GM12878 (cell line): Measurements from ENCODE around the gene RTP1. TPM values are rescaled to one million over a fixed set of nuclear protein-coding genes. Genes with fewer than 3 reads are reported as not detected.

ENCODE experiments used
- ATAC-seq: fragments of 200-7000 bp; cut with Tn5 transposase; 3 replicates; pipeline ENCODE4 v1.9.1; 2020; ENCODE audit warnings: mild to moderate bottlenecking, moderate library complexity
- BruUV-seq: library from RNA; stranded (reverse); fragments of 400-500 nt; replicated peaks from 2 replicates; lab custom pipeline; 2021; lab: Mats Ljungman, UMichigan
- CTCF ChIA-PET: fragments of 300-600 bp; sonication (Branson Sonifier 250); formaldehyde crosslinking; extraction: SDS; loops from one replicate; lab custom pipeline; 2021; ENCODE audit warnings: inconsistent platforms; lab: Yijun Ruan, JAX
- POLR2A ChIA-PET: fragments of 350-600 bp; formaldehyde crosslinking; extraction: SDS; loops from one replicate; lab custom pipeline; 2021; ENCODE audit warnings: inconsistent platforms; lab: Charles Lee
- RAD21 ChIA-PET: fragments of 300-600 bp; sonication (Branson Sonifier 250); formaldehyde crosslinking; loops from one replicate; lab custom pipeline; 2023; ENCODE audit warnings: antibody characterized with exemption; ENCODE audit not compliant: unreplicated experiment; lab: Charles Lee
- SMC1A ChIA-PET: fragments of 300-600 bp; sonication (Branson Sonifier 250); formaldehyde crosslinking; loops from one replicate; lab custom pipeline; 2023; ENCODE audit not compliant: unreplicated experiment, uncharacterized antibody; lab: Charles Lee
- DNase-seq: peaks from one replicate; pipeline ENCODE4 v3.0.0-alpha.2; 2011; ENCODE audit warnings: low read depth, low spot score
- FAIRE-seq: peaks from 3 replicates; lab custom pipeline; 2011; peaks lifted over from hg19 to GRCh38; lab: Jason Lieb, UNC
- H2AFZ ChIP-seq: 2 replicates; pipeline ENCODE4 v1.6.0; 2011; ENCODE audit warnings: low read depth, low read length, control low read depth; ENCODE audit not compliant: control insufficient read depth
- H3K27ac ChIP-seq: 2 replicates; pipeline ENCODE4 v1.5.1; 2011; ENCODE audit warnings: control low read depth; ENCODE audit not compliant: control insufficient read depth, insufficient read depth
- H3K27me3 ChIP-seq, 2 experiments: replicated peaks in 1 of 2; 2 replicates each; pipeline versions ENCODE4 v1.6.0 to v1.6.1; 2011; ENCODE audit warnings: low read length in 1 of 2; ENCODE audit not compliant: control insufficient read depth in 2 of 2, insufficient read depth in 2 of 2
- H3K36me3 ChIP-seq, 2 experiments: 2 replicates each; pipeline ENCODE4 v1.5.1; 2011; ENCODE audit warnings: low read length in 1 of 2; ENCODE audit not compliant: control insufficient read depth in 2 of 2, insufficient read depth in 2 of 2
- H3K4me1 ChIP-seq: 2 replicates; pipeline ENCODE4 v1.6.1; 2011; ENCODE audit warnings: mild to moderate bottlenecking, low read length, moderate library complexity, mixed read lengths; ENCODE audit not compliant: control insufficient read depth, insufficient read depth
- H3K4me2 ChIP-seq: 2 replicates; pipeline ENCODE4 v1.6.0; 2011; ENCODE audit warnings: control low read depth; ENCODE audit not compliant: control insufficient read depth, insufficient read depth
- H3K4me3 ChIP-seq: fragments of 200-600 bp; sonication (generic); 2 replicates; pipeline ENCODE4 v1.5.1; 2016
- H3K79me2 ChIP-seq: 2 replicates; pipeline ENCODE4 v1.6.0; 2011; ENCODE audit warnings: low read length; ENCODE audit not compliant: control insufficient read depth, insufficient read depth
- H3K9ac ChIP-seq: 2 replicates; pipeline ENCODE4 v1.8.0; 2011; ENCODE audit warnings: low read length, control low read depth, mixed read lengths; ENCODE audit not compliant: control insufficient read depth, insufficient read depth
- H3K9me3 ChIP-seq: replicated peaks from 3 replicates; pipeline ENCODE4 v1.5.1; 2011; ENCODE audit warnings: mild to moderate bottlenecking, low read length; ENCODE audit not compliant: control insufficient read depth, insufficient read depth
- H4K20me1 ChIP-seq: 2 replicates; pipeline ENCODE4 v1.6.0; 2011; ENCODE audit not compliant: control insufficient read depth, insufficient read depth
- CEBPB ChIP-seq, 2 experiments: fragments of 150-350 bp in 1 of 2; IDR thresholded peaks; 2 replicates each; pipeline ENCODE4 v1.6.1; 2012 to 2014; ENCODE audit warnings: low read depth in 2 of 2, low read length in 2 of 2, borderline replicate concordance in 1 of 2, inconsistent platforms in 1 of 2
- EZH2 ChIP-seq: IDR thresholded peaks from 2 replicates; pipeline ENCODE4 v1.6.1; 2012; ENCODE audit warnings: low read depth, mild to moderate bottlenecking, control low read depth, inconsistent platforms, low read length, borderline replicate concordance; ENCODE audit not compliant: control insufficient read depth
- HSF1 ChIP-seq: fragments of 150-350 bp; IDR thresholded peaks from 2 replicates; pipeline ENCODE4 v1.6.1; 2014; ENCODE audit warnings: mild to moderate bottlenecking, low read depth, low read length
- MTA2 ChIP-seq: fragments of 450-650 bp; IDR thresholded peaks from 2 replicates; pipeline ENCODE4 v1.6.1; 2016; ENCODE audit warnings: low read depth, mild to moderate bottlenecking, moderate library complexity
- MTA3 ChIP-seq: IDR thresholded peaks from 2 replicates; pipeline ENCODE4 v1.6.1; 2012; ENCODE audit warnings: low read length, inconsistent platforms, borderline replicate concordance
- NR2F1 ChIP-seq: fragments of 450-650 bp; conservative IDR thresholded peaks from 2 replicates; pipeline ENCODE4 v1.6.1; 2017; ENCODE audit warnings: mild to moderate bottlenecking
- RFX5 ChIP-seq: IDR thresholded peaks from 2 replicates; pipeline ENCODE4 v1.6.1; 2011; ENCODE audit warnings: low read depth, low read length, improper control_type of control experiment
- ZNF24 ChIP-seq: fragments of 450-650 bp; IDR thresholded peaks from 2 replicates; pipeline ENCODE4 v1.6.1; 2017; ENCODE audit warnings: antibody characterized with exemption, mild to moderate bottlenecking
- ZNF622 ChIP-seq: fragments of 450-650 bp; IDR thresholded peaks from 2 replicates; pipeline ENCODE4 v1.6.1; 2017; ENCODE audit warnings: mild to moderate bottlenecking, inconsistent platforms
- WGBS: methylation state at CpG from one replicate; pipeline ENCODE4 v1.1.6; 2016; ENCODE audit warnings: low lambda C conversion rate; ENCODE audit not compliant: insufficient replicate concordance, insufficient coverage; ENCODE audit errors: missing lambda C conversion rate; 5-methylcytosine and 5-hydroxymethylcytosine counted together
- in situ Hi-C: fragments of 300-500 bp; cut with MboI; formaldehyde crosslinking; loops from 9 replicates; pipeline ENCODE4 v1.14.3; 2018; ENCODE audit warnings: mixed read lengths
- intact Hi-C: fragments of 100-400 bp; cut with micrococcal nuclease; formaldehyde crosslinking; loops from one replicate; pipeline ENCODE4 v1.14.2; 2022; ENCODE audit not compliant: unreplicated experiment
- polyA plus RNA-seq, 11 experiments: library from polyadenylated mRNA; depleted of rRNA in 4 of 11; unstranded in 6 of 11; stranded (reverse) in 5 of 11; fragments of >200 nt; fragmentation: Nextera tagmentation in 4 of 11; fragmentation: Illumina TruSeq in 1 of 11; extraction: Ambion mirVana in 4 of 11; extraction: Trizol in 1 of 11; gene quantifications; 1 replicate in 1 of 11; 2 replicates in 10 of 11; pipeline versions ENCODE4 v1.2.1 to v1.2.3, GENCODE V29; 2011 to 2016; ENCODE audit warnings: inconsistent platforms in 2 of 11, missing spikeins in 2 of 11, low read depth in 1 of 11
- total RNA-seq, 4 experiments: library from RNA; depleted of rRNA in 3 of 4; stranded (reverse); fragments of >200 nt in 3 of 4; fragmentation: Illumina TruSeq in 1 of 4; extraction: Trizol in 1 of 4; gene quantifications; 2 replicates each; pipeline versions ENCODE4 v1.2.1 to v1.2.3, GENCODE V29; 2013 to 2021

Gene RTP1
- total and polyA plus RNA-seq, 10 of the 15 experiments (the other 5 are each of a cell fraction or from before 2014, with no cell fraction given) = not detected

DNA sequence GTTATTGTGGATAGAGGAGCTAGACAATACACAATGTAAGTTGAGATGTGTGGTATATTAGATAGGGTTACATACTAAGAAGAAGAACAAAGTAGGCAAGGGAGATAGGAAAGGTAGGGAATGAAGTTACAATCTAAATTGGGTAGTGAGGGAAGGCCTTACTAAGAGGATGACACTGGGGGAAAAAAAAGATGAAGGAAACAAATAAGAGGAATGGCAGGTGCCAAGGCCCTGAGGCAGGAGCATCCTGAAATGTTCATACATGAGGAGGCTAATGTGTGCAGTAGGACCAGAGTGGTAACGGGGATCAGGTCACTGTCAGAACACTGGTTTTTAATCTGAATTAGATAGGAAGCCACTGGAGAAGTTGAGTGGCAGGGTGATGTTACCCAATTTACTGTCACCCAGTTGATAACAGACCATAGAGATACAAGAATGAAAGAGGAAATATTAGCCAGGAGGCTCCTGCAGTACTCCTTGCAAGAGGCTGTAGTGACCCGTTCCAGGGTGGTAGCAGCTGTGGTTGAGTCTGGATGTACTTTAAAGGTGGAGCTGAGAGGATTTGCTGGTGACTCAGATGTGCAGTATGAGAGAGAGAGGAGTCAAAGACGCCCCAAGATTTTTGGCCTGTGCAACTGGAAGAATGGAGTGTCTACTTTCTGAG is 14.4 kb downstream of the RTP1 start:
- FAIRE-seq = no peak
- ATAC-seq = no peak
- CTCF ChIA-PET = interaction anchor here (1.3 to 1.8 kb wide), 2 partner anchors 9 to 98 kb away, joined by 3 to 5 read pairs; no protein-coding TSS in a partner anchor
- Histone ChIP-seq H3K4me3 (no peak overlapping the region), H3K79me2 (no peaks in the 10 kb centered on the region), H3K9ac (no peak overlapping the region), H3K27ac (no peak overlapping the region), H3K9me3 (peaks cover 3% of the 10 kb centered on the region; the same call in 2 of the 3 replicates), H4K20me1 (no peaks in the 10 kb centered on the region), H2AFZ (no peak overlapping the region), H3K4me2 (no peak overlapping the region), H3K27me3 (0 out of 4 replicates have a peak, but pooled peaks cover 0 to 3% of the 10 kb centered on the region in 2 experiments), H3K36me3 (no peaks in the 10 kb centered on the region), H3K4me1 (no peaks in the 10 kb centered on the region)
- in situ Hi-C loops (no loop called here), intact Hi-C loops (no loop called here)
- TF ChIP-seq MTA2 = no peak
- TF ChIP-seq MTA3 = no peak
- no peak for TF ChIP-seq EZH2
- TF ChIP-seq ZNF622 = no peak
- TF ChIP-seq CEBPB (IDR thresholded peaks at IDR 0.05; ENCODE audit: borderline replicate concordance in 1 of 2, low read depth in 2 of 2, low read length in 2 of 2) = no peak
- TF ChIP-seq HSF1 = no peak
- no peak for TF ChIP-seq ZNF24
- no peak for TF ChIP-seq NR2F1
- no peak for TF ChIP-seq RFX5
- no peak for DNase-seq
- RAD21 ChIA-PET = no interaction called here
- WGBS = 6% methylated on average over 3 of the region's 3 CpGs
- POLR2A ChIA-PET = no interaction called here
- no TSS peak for BruUV-seq
- SMC1A ChIA-PET = no interaction called here
